Breast epithelium (tissue), 3 donors: ENCODE measurements around the gene SMARCC2.

Experiments
- CTCF ChIP-seq, 3 donors: fragments of 450-650 bp; IDR thresholded peaks; one replicate each; pipeline ENCODE4 v1.5.1; 2016 to 2017; ENCODE audit warnings: antibody characterized with exemption in 3 of 3, mild to moderate bottlenecking in 3 of 3, moderate library complexity in 3 of 3
- POLR2A ChIP-seq: fragments of 450-650 bp; IDR thresholded peaks from one replicate; pipeline ENCODE4 v1.6.1; 2016; ENCODE audit warnings: antibody characterized with exemption, mild to moderate bottlenecking, moderate library complexity
- POLR2AphosphoS5 ChIP-seq, 3 donors: sonication (generic); formaldehyde crosslinking; IDR thresholded peaks; one replicate each; pipeline ENCODE4 v1.6.1; 2017; ENCODE audit warnings: antibody characterized with exemption in 3 of 3

- TF ChIP-seq POLR2A (no peak), CTCF (IDR thresholded peaks at IDR 0.05) (no peak), POLR2AphosphoS5 (IDR thresholded peaks at IDR 0.05) (no peak)
These were observed 48.3 kb upstream of the SMARCC2 start for GRCh38 chr12:56237552-56237951.
